ENCODE measurements around the gene PRRG3. TPM values are rescaled to one million over a fixed set of nuclear protein-coding genes. Genes with fewer than 3 reads are reported as not detected.

The PRRG3 gene
- total and polyA plus RNA-seq, 2 of the 4 experiments (the other 2 are of a cell fraction) = not detected

DNA sequence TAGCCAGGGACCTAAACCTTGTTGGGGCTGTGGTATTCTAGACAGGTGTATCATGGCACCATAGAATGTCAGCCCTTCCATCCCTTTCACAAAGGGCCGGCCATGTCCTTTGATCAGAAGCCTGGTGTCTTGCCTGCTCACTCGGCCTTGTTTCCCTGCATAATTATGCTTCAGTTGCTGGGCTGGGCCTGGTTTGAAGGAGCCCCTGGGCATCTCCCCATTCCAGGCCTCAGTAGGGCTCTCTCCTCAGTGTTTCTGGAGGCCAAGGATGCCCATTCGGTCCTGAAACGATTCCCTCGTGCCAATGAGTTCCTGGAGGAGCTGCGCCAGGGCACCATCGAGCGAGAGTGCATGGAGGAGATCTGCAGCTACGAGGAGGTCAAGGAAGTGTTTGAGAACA is 4.5 kb downstream of the PRRG3 start:
- 45% methylated on average over 4 of the region's 9 CpGs; no CpG with 5 or more reads in 1 of the 2 experiments for WGBS, 2 experiments (ENCODE audit: extremely low coverage in 2 of 2, insufficient read length in 1 of 2)

More for the DNA sequence above, 4.5 kb downstream of the PRRG3 start:
- POLR2A ChIA-PET (ENCODE audit: unreplicated experiment) = no interaction called here
- H2BK5ac ChIP-seq (ENCODE audit: low read depth, low read length, poor library complexity, severe bottlenecking) = no peak overlapping the region
- DNase-seq = no peak
- H2AK9ac ChIP-seq (replicated peaks; ENCODE audit: low read depth, low read length, poor library complexity) = no peak overlapping the region
- TF ChIP-seq FOS (IDR thresholded peaks at IDR 0.05; ENCODE audit: low read depth, low read length) (no peak), MAZ (IDR thresholded peaks at IDR 0.05; ENCODE audit: borderline replicate concordance, low read depth, low read length) (no peak), BHLHE40 (IDR thresholded peaks at IDR 0.05; ENCODE audit: low read depth, low read length) (no peak), SMC3 (IDR thresholded peaks at IDR 0.05; ENCODE audit: low read depth, low read length) (no peak), CEBPB (IDR thresholded peaks at IDR 0.05; ENCODE audit: low read depth, low read length) (no peak), MXI1 (IDR thresholded peaks at IDR 0.05; ENCODE audit: borderline replicate concordance, low read depth, low read length) (no peak), MAFK (IDR thresholded peaks at IDR 0.05; ENCODE audit: low read depth, low read length) (no peak), CHD1 (IDR thresholded peaks at IDR 0.05; ENCODE audit: low read depth, low read length) (no peak), NFE2L2 (IDR thresholded peaks at IDR 0.05; ENCODE audit: low read depth, low read length) (no peak), RFX5 (IDR thresholded peaks at IDR 0.05; ENCODE audit: low read depth, low read length) (no peak), RAD21 (IDR thresholded peaks at IDR 0.05; ENCODE audit: low read length) (no peak), POLR2A (IDR thresholded peaks at IDR 0.05; ENCODE audit: low read depth, low read length) (no peak), RCOR1 (IDR thresholded peaks at IDR 0.05; ENCODE audit: insufficient replicate concordance, low read length) (no peak)
- TF ChIP-seq, protein P1, sequence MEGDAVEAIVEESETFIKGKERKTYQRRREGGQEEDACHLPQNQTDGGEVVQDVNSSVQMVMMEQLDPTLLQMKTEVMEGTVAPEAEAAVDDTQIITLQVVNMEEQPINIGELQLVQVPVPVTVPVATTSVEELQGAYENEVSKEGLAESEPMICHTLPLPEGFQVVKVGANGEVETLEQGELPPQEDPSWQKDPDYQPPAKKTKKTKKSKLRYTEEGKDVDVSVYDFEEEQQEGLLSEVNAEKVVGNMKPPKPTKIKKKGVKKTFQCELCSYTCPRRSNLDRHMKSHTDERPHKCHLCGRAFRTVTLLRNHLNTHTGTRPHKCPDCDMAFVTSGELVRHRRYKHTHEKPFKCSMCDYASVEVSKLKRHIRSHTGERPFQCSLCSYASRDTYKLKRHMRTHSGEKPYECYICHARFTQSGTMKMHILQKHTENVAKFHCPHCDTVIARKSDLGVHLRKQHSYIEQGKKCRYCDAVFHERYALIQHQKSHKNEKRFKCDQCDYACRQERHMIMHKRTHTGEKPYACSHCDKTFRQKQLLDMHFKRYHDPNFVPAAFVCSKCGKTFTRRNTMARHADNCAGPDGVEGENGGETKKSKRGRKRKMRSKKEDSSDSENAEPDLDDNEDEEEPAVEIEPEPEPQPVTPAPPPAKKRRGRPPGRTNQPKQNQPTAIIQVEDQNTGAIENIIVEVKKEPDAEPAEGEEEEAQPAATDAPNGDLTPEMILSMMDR (conservative IDR thresholded peaks at IDR 0.05; ENCODE audit: low read depth, low read length) = no peak
- TF ChIP-seq, protein P2, sequence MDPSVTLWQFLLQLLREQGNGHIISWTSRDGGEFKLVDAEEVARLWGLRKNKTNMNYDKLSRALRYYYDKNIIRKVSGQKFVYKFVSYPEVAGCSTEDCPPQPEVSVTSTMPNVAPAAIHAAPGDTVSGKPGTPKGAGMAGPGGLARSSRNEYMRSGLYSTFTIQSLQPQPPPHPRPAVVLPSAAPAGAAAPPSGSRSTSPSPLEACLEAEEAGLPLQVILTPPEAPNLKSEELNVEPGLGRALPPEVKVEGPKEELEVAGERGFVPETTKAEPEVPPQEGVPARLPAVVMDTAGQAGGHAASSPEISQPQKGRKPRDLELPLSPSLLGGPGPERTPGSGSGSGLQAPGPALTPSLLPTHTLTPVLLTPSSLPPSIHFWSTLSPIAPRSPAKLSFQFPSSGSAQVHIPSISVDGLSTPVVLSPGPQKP (IDR thresholded peaks at IDR 0.05; ENCODE audit: borderline replicate concordance, low read depth, low read length) = no peak
- TF ChIP-seq, protein P3, sequence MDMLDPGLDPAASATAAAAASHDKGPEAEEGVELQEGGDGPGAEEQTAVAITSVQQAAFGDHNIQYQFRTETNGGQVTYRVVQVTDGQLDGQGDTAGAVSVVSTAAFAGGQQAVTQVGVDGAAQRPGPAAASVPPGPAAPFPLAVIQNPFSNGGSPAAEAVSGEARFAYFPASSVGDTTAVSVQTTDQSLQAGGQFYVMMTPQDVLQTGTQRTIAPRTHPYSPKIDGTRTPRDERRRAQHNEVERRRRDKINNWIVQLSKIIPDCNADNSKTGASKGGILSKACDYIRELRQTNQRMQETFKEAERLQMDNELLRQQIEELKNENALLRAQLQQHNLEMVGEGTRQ (IDR thresholded peaks at IDR 0.05; ENCODE audit: low read depth, low read length) = no peak
- no peak overlapping the region for H4K91ac ChIP-seq (ENCODE audit: insufficient read depth, low read depth, low read length)
- H3K4me1 ChIP-seq (ENCODE audit: control insufficient read depth, insufficient read depth, low read length) = no peaks in the 10 kb centered on the region
- CTCF ChIA-PET = no interaction called here
- no peak overlapping the region for H2BK120ac ChIP-seq (ENCODE audit: low read depth, low read length)
- no peak overlapping the region for H3K4me2 ChIP-seq (ENCODE audit: low read depth, low read length)
- H3K4ac ChIP-seq (ENCODE audit: low read depth, low read length) = no peak overlapping the region
- H3K36me3 ChIP-seq (ENCODE audit: control insufficient read depth, insufficient read depth, low read length) = no peaks in the 10 kb centered on the region
- intact Hi-C loops (cut with micrococcal nuclease) (no loop called here), in situ Hi-C loops (cut with MboI; ENCODE audit: low sequenced_read_pairs) (loop anchor here (25.0 kb wide), 1 partner anchor 537 kb away; no protein-coding TSS in a partner anchor), dilution Hi-C loops (cut with HindIII; ENCODE audit: low sequenced_read_pairs, unreplicated experiment) (no loop called here)
- H4K5ac ChIP-seq (ENCODE audit: low read depth, low read length) = no peak overlapping the region
- no peaks in the 10 kb centered on the region for H3K27me3 ChIP-seq (ENCODE audit: control insufficient read depth, insufficient read depth, low read length)
- no peak overlapping the region for H2BK15ac ChIP-seq (ENCODE audit: low read depth, low read length)
- no peaks in the 10 kb centered on the region for H3K79me1 ChIP-seq (ENCODE audit: low read depth in 1 of 2, low read length in 2 of 2)
- no peak overlapping the region for H3K18ac ChIP-seq (ENCODE audit: low read depth, low read length)
- no peak overlapping the region for H3K14ac ChIP-seq (replicated peaks; ENCODE audit: low read depth, low read length)
- H2BK20ac ChIP-seq (ENCODE audit: low read depth, low read length) = no peak overlapping the region
- no peak overlapping the region for H3K27ac ChIP-seq (ENCODE audit: insufficient read depth, low read length)
- H4K8ac ChIP-seq (ENCODE audit: low read depth in 2 of 2, low read length in 2 of 2) = no peak overlapping the region
- H2AK5ac ChIP-seq (ENCODE audit: low read depth, low read length) = no peak overlapping the region
- H3K4me3 ChIP-seq (ENCODE audit: insufficient read depth, low read depth, low read length) = no peak overlapping the region
- H3K23ac ChIP-seq (ENCODE audit: low read depth, low read length) = no peak overlapping the region
- no peak overlapping the region for H3K56ac ChIP-seq (ENCODE audit: extremely low read depth, insufficient read depth, low read length)
- no peaks in the 10 kb centered on the region for H4K20me1 ChIP-seq (ENCODE audit: insufficient read depth, low read length)
- no peaks in the 10 kb centered on the region for H3K9me1 ChIP-seq (ENCODE audit: insufficient read depth, low read length)
- H3K9ac ChIP-seq (ENCODE audit: low read depth, low read length) = no peak overlapping the region
- no peak for ATAC-seq (ENCODE audit: low read depth)
- no TSS peak for BruUV-seq (replicated peaks)
- peaks cover 9% of the 10 kb centered on the region; the same call in 1 of the 2 replicates for H3K9me3 ChIP-seq (ENCODE audit: control insufficient read depth, insufficient read depth, low read length)
- H2AFZ ChIP-seq (replicated peaks; ENCODE audit: low read length, poor library complexity) = no peak overlapping the region
